GM18508 (cell line): Measurements from ENCODE around the gene SIN3B.
"Not testable (repeated sequence)": the region's sequence is repeated elsewhere in the genome, so short reads cannot be mapped to it uniquely, and the experiment has no call there.

Experiments
- ATAC-seq: cut with Tn5 transposase; IDR thresholded peaks from one replicate; pipeline ENCODE4 v1.9.1; 2021; ENCODE audit warnings: moderate number of reproducible peaks; ENCODE audit not compliant: insufficient read depth, unreplicated experiment

SIN3B gene

DNA sequence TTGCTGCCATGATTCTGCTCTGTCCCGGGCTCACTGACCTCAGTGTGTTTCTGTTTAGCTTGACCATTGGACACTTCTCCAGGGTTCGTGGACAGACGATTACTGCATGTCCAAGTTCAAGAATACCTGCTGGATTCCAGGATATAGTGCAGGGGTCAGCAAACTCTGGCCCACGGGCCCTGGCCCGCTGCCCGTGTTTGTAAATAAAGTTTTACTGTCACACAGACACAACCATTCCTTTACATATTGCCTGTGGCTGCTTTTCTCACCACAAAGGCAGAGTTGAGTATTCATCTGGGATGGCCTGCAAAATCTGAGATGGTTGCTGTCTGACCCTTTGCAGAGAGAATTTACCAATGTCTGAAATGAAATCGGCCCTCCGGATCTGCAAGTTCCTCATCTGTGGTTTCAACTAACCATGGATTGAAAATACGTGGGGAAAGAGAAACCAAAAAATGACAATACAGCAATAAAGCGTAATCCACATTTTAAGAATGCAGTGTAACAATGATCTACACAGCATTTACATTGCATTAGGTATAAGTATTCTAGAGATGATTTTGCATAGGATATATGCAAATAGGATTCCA lies 33.7 kb downstream of the SIN3B start:
- no peak for ATAC-seq

DNA sequence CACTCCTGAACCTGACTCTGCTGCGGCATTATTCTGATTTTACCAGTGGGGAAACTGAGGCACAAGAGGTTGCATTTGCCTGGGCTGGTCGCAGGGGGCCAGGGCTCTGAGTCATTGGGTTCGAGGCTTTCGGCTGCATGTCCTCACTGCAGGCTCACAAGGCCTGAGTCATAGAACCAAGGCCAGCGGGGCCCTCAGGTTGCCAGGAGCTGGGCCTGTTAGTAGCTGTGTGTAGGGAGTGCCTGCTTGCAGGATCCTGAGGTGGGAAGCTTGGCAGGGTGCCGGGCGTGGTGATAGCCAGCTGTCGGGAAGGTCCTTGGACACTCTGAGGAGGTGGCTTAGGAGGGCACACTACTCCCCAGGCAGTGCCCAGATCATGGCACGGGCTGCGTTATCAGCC lies 38.0 kb downstream of the SIN3B start:
- ATAC-seq, result no peak

DNA sequence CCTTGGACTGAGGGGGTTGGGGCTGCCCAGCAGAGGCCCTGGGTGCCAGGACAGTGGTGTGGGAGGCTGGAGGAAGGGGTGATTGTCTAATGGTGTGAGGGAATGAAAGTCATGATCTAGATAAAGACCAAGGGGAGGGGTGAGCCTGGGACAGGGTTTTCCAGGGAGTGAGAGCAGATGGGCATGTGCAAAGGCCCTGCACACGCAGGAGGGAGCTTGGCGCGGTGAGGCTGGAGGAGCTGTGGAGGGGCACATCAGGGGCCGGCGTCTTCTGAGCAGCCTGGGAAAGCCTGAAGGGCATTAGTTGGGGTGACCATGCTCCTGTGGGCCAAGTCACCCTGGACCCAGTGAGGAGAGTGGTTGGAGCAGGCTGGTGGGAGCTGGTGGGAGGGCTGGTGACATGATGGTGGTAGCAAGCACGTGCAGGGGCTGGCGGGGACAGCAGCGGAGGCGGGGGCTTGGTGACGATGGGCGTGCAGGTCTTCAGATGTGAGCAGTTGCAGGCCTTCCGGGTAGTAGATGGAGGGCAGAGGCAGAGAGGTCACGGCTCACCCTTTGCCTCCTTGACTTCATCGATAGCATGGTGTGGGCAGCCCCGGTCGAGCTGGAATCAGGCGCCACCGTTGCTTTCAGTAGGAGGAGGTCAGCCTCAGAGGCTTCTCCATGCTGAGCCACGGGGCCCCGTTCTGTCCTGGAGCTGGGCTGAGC lies 39.4 kb downstream of the SIN3B start:
- ATAC-seq, result no peak

DNA sequence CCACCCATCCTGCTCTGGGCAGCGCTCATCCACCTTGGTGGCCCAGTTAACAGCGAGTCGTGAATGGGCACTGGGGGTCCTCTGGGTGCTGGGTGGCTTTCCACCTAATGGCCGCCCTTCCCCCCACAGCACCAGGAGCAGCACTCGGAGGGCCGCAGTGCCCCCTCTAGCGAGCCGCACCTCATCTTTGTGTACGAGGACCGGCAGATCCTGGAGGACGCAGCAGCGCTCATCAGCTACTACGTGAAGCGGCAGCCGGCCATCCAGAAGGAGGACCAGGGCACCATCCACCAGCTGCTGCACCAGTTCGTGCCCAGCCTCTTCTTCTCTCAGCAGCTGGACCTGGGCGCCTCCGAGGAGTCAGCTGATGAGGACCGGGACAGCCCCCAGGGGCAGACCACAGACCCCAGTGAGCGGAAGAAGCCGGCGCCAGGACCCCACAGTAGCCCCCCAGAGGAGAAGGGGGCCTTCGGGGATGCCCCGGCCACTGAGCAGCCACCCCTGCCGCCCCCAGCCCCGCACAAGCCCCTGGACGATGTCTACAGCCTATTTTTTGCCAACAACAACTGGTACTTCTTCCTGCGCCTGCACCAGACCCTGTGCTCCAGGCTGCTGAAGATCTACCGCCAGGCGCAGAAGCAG lies 40.3 kb downstream of the SIN3B start:
- no peak for ATAC-seq

DNA sequence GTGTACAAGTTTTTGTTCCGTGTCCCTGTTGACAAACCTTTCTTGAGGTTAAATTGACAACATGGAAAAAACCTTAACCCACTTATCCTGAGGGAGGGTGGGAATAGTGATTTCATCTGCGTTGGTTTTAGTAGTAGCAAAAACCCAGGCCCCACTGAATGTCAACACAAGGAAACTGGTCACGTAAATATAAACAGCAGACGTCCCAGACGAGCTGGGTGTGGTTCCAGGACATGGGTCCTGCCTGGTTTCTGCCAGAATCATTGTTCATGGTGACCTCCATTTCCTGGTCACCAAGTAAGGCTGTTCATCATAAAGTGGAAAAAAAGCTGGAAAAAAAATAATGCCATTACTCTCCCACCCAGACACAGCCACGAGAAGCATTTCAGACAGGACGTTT lies 42.7 kb downstream of the SIN3B start:
- ATAC-seq, result no peak

DNA sequence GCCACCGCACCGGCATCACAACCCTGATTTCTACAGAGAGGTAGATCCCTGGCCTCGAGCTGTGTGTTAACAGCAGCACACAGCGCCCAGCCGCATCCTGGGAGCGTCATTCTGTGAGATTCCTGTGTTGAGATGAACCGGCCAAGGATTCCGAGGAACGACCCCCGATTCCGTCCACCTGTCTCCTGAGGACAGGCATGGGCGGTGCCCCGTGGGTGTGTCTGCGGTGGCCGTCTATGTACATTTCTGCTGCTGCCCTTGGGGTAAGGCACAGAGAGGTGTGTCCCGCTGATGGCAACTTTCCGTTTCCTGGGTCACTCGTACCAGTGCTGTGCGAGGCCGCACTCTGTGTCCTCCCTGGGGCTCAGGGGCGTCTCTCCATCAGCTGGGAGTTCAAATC lies 43.5 kb downstream of the SIN3B start:
- ATAC-seq, result no peak

DNA sequence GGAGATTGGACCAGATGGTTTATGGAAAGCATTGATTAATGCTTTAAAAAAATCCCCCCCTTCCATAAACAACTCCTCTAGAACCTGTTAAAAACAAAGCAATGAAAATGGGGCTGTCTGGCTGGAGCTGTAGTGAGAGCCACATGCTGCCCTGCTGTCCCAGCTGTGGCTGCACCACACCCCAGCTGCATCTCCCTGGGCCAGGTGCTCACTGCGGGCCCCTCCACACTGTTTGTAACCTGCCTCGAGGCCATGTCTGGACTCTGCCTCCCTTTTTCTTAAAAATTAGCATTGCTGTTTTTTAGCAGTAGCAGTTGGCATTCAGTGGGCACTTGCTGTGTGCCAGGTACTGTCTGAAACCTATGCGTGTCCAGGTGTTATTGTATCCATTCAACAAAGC lies 44.4 kb downstream of the SIN3B start:
- ATAC-seq, result no peak

DNA sequence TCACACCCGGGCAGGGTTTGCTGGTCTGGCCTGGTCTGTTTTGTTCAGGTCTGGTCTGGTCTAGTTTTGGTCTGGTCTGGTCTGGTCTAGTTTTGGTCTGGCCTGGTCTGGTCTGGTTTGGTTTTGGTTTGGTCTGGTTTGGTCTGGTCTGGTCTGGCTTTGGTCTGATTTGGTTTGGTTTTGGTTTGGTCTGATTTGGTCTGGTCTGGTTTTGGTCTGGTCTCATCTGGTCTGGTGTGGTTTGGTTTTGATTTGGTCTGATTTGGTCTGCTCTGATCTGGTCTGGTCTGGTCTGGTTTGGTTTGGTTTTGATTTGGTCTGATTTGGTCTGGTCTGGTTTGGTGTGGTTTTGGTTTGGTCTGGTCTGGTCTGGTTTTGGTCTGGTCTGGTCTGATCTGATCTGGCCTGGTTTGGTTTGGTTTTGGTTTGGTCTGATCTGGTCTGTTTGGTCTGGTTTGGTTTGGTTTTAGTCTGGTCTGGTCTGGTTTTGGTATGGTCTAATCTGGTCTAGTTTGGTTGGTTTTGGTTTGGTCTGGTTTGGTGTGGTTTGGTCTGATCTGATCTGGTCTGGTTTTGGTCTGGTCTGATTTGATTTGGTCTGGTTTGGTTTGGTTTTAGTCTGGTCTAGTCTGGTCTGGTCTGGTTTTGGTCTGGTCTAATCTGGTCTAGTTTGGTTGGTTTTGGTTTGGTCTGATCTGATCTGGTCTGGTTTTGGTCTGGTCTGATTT lies 45.2 kb downstream of the SIN3B start:
- no peak for ATAC-seq

DNA sequence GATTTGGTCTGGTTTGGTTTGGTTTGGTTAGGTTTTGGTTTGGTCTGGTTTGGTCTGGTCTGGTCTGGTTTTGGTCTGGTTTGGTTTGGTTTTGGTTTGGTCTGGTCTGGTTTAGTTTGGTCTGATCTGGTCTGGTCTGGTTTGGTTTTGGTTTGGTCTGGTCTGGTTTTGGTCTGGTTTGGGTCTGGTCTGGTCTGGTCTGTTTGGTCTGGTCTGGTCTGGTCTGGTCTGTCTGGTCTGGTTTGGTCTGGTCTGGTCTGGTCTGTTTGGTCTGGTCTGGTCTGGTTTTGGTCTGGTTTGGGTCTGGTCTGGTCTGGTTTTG lies 45.7 kb downstream of the SIN3B start:
- not testable (repeated sequence) for ATAC-seq

DNA sequence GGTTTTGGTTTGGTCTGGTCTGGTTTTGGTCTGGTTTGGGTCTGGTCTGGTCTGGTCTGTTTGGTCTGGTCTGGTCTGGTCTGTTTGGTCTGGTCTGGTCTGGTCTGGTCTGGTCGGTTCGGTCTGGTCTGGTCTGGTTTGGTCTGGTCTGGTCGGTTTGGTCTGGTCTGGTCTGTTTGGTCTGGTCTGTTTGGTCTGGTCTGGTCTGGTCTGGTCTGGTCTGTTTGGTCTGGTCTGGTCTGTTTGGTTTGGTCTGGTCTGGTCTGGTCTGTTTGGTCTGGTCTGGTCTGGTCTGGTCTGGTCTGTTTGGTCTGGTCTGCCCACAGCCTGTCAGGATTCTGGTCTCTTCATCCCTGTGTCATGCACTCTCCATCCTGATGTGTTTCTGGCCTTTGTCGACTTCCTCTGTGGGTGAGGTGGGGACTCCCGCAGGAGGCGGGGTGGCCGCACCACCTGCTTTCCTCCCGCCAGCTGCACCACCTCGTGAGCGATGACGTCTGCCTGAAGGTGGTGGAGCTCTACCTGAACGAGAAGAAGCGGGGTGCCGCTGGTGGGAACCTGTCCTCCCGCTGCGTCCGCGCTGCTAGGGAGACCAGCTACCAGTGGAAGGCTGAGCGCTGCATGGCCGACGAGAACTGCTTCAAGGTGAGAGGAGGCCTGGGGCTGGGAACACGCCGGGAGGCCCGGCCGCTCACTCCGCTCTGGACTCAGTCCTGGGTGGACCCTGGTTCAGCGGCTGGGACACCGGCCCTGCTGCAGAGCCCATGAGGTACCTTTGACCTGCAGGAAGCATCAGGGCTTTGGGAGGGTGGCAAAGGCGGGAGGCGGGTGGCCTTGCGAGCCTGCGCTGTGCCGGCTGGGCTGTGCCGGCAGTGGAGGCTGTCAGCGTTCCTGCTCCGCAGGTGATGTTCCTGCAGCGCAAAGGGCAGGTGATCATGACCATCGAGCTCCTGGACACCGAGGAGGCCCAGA lies 46.7 kb downstream of the SIN3B start:
- no peak for ATAC-seq

DNA sequence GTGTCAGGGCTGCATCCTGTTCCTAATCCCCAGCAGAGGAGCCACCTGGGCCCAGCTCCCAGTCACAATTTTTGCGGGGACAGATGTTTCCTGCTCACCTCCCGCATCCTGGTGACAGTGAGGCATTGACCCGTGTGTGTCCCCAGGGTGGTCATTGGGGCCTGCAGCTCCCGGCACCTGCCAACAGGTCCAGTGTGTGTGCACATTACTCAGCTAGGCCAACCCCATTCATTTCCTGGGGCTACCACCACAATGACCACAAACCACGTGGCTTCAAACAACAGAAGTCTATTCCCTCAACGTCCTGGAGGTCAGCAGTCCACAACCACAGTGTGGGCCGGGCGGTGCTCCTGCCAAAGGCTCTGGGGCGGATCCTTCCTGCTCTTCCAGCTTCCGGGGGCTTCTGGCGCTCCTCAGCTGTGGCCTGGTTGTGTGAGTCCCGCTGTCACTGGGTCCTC lies 47.7 kb downstream of the SIN3B start:
- no peak for ATAC-seq

DNA sequence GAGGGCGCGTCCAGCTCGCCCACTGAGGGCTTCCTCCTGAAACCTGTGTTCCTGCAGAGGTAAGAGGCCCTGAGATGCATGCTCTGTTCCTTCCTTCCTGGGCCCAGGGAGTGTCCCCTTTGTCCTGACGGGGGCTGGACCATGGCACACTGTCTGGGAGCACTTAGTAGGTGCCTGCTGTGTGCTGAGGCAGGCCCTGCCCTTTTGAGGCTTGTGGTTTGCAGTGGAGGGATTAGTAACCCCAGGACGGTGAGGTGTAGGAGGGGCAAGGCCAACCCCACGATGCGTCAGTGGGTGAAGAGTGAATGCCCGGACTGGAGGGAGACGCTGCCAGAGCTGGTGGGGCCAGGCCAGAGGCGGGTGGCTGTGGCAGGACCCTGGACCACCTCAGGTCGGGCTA lies 48.4 kb downstream of the SIN3B start:
- no peak for ATAC-seq

DNA sequence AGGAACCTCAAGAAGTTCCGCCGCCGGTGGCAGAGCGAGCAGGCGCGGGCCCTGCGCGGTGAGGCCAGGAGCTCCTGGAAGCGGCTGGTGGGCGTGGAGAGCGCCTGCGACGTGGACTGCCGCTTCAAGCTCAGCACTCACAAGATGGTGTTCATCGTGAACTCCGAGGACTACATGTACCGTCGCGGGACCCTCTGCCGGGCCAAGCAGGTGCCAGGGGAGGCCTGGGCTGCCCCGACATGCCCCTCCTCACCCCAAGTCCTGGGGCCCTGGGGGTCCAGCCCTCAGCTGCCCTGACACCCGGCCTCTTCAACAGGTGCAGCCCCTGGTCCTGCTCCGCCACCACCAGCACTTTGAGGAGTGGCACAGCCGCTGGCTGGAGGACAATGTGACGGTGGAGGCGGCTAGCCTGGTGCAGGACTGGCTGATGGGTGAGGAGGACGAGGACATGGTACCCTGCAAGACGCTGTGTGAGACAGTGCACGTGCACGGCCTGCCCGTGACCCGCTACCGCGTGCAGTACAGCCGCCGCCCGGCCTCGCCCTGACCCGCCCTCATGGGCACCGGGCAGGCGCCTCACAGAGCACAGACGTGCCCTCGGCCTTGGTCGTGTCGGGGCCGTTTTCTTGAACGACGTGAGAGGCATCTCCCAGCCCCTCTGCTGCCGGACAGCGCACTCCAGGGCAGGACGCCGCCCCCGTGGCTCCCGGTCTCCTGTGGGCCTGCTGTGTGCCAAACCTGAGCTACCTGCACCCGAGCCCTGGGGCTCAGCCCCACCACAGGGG lies 49.2 kb downstream of the SIN3B start:
- no peak for ATAC-seq

DNA sequence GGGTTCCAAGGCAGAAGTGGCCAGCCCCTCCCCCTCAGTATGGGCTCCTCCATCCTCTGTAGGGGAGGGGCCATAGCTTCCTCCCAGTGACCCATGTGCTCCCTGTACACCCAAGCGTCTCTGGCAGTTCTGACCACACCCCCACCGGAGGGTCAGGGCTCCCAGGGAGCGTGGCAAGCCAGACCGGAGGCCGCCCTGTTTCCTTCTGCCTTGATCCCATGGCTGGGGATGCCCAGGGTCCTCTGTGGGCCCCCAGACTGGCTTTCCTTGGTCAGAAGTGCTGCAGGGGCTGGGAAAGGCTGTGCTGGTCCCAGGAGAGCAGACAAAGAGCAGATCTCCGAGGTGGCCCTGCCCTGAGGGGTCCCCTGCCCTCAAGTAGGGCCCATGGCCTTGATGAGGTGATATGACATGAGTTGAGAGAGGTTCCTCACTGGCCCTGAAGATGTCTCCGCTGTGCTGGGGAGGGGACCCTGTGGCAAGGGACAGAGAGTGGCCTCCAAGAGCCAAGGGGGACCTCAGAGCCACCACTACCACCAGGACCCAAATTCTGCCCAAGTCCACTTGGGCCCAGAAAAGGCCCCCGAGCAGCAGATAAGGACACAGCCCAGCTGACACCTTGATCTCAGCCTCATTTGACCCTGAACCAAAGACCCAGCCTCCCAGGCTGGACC lies 51.8 kb downstream of the SIN3B start:
- ATAC-seq, result no peak

DNA sequence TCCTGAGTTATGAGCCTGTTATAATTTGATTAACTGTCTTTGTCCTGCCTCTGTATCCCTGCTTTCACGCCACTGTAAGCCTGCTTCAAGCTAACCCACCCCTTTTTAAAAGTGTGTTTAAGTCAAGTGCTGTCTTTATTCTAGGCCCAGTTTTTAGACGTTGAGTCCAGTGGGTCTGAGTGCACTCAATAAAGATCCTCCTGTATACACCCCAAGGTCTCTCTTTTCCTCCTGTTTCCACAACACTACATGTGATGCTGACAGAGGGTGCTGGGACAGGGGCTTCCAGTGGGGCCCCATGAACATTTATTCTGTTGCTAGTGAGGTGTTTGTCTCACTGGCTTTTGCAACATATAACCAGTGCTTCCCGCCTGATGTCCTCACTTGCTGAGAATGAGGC lies 52.9 kb downstream of the SIN3B start:
- ATAC-seq, result no peak

DNA sequence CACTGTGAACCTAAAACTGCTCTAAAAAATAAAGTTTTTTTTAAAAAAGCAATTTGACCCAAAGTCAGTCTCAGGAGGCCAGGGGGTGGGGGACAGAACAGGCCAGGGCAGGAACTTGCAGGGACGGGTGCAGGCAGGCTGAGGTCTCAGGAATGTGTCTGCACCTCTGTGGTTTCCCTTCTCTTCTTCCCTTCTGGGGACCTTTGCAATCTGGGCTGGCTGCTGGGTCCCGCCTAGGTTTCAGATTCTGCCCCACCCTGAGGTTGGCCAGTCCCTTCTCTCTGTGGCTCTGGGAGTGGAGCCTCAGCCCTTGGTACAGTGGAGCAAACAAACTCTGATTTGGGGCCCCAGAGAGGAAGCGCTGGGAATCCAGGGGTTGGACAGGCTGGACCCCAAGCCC lies 54.3 kb downstream of the SIN3B start:
- no peak for ATAC-seq

DNA sequence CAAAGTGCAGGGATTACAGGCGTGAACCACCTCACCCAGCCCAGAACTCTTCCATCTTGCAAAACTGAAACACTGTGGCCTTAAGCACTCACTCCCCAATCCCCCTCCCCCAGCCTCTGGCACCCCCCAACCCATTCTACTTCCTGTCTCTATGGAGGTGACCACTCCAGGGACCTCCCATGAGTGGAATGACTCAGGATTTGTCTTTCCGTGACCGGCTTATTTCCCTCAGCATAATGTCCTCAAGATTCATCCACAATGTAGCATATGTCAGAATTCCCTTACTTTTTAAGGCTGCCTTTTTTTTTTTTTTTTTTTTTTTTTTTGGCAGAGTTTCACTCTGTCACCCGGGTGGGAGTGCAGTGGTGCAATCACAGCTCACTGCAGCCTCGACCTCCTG lies 56.0 kb downstream of the SIN3B start:
- no peak for ATAC-seq

DNA sequence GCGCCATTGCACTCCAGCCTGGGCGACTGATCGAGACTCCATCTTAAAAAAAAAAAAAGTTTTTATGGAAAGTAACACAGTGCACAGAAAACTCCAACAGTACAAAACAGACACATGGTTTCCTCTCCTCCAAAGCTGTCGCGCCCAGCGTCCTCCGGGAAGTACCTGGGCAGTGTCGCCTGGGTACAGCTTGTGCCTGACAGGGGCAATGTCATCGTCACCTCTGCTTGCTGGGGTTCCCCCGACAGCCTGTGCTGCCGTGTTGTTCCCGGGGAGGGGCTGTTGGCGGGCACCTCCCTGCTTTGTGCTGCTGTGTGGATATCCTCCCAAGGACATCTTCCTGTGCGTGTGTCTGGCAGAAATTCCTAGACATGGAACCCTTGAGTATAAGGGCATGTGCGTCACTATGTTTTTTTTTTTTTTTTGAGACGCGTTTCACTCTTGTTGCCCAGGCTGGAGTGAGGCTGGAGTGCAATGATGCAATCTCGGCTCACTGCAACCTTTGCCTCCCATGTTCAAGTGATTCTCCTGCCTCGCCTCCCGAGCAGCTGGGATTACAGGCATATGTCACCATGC lies 57.2 kb downstream of the SIN3B start:
- no peak for ATAC-seq
